HG03159 (cell line): ENCODE results near the gene ARRDC2.
A peak's percentile ranks its signal among the peaks of the same experiment; 100 is the strongest.
"Not testable (repeated sequence)": the region's sequence is repeated elsewhere in the genome, so short reads cannot be mapped to it uniquely, and the experiment has no call there.

Source experiments
- ATAC-seq: cut with Tn5 transposase; IDR thresholded peaks from one replicate; pipeline ENCODE4 v1.9.1; 2021; ENCODE audit warnings: mild to moderate bottlenecking, moderate library complexity; ENCODE audit not compliant: unreplicated experiment

The ARRDC2 gene

DNA sequence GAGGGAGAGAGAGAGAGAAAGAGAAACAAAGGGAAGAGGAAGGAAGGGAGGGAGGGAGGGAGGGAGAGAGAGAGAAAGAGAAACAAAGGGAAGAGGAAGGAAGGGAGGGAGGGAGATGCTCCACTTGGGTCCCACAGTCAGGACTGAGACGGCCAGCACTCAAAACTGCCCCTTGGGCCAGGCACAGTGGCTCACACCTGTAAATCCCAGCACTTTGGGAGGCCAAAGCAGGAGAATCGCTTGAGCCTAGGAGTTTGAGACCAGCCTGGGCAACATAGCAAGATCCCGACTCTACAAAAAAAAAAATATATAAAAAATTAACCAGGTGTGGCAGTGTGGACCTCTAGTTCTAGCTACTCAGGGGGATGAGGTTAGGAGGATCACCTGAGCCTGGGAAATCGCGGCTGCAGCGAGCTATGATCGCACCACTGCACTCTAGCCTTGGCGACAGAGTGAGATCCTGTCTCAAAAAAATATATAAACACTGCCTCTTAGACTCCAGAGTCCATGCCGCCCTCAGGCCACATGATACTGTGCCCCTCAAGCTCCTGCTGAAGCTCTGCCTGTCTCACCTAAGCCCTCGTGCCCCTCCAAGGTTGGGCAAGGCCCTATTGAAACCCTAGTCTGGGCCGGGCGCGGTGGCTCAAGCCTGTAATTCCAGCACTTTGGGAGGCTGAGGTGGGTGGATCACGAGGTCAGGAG lies 8.4 kb downstream of the ARRDC2 start:
- ATAC-seq = no peak

- ATAC-seq = no peak
These were observed 9.5 kb downstream of the ARRDC2 start for GRCh38 chr19:18017275-18018083.

DNA sequence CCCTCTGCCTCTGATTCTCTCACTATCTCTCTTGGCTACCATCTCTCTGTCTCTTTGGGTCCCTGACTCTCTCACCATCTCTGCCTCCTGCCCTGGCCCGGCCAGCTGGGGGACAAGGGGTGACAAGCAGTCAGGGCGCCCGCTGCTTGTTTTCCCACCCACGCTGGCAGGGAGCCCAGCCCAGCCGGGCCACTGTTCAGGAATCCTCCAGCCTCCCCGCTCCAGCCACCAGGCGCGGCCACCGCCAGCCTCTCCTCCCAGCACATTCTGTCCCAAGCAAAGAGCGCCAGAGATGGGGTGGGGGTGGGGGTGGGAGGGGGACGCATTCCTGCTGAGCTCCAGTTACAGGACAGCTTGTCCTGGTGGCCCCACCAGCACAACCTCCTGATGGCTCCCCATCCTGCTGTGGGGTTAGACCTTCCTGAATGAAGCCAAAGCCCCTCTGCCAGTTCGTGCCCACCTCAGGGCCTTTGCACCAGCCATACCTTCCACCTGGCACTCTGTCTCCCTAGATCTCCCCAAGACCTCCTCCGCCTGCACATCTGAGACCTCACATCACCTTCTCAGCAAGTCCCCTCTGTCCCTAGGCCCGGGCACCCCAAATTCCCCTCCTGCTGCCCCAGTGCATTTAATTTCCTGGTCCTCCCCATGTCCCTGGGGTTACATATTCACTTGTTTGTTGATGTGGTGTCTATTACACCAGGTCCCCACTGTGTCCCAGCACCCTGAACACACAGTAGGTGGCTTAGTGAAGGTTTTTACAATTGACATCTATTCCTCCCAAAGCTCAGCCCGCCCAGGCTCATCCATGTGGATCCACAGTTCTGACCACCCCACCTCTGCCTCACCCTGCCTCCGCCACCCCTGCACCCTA lies 12.5 kb downstream of the ARRDC2 start:
- ATAC-seq = no peak

GRCh38 chr19:18021121-18021755 lies 13.3 kb downstream of the ARRDC2 start:
- no peak for ATAC-seq

GRCh38 chr19:18023622-18024251 lies 15.8 kb downstream of the ARRDC2 start:
- no peak for ATAC-seq

GRCh38 chr19:18027151-18027550 lies 19.2 kb downstream of the ARRDC2 start:
- no peak for ATAC-seq

DNA sequence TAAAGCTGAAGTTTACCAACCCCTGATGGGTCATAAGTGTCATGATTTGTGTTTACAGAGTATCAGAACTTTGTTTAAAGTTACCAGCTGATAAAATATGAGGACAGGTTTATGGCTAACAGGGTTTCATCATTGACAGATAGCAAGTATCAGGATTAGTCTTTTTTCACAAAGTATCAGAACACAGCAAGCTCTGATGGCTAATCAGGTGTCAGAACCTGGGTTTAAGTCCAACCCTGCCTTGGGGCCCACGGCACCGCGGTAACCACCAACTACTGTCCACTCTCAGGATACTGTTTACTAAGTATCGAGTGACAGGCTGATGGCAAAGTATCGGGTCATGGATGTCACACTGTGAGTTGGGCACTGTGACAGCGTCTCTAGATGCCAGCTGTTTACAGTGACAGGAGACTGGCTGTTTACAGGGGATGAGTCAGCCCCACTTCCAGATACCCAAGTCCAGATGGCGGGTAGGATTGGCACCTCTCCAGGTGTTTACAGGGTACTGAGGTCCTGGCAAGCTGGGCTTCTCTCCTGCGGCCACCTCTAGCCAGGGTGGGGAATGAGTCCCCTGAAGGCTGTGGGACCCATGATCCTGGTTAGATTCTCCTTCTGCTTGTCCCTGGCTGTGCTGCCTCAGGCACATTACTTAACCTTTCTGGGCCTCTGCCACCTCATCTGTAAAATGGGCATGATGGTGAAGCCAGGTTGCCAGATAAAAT lies 21.8 kb downstream of the ARRDC2 start:
- ATAC-seq = no peak

DNA sequence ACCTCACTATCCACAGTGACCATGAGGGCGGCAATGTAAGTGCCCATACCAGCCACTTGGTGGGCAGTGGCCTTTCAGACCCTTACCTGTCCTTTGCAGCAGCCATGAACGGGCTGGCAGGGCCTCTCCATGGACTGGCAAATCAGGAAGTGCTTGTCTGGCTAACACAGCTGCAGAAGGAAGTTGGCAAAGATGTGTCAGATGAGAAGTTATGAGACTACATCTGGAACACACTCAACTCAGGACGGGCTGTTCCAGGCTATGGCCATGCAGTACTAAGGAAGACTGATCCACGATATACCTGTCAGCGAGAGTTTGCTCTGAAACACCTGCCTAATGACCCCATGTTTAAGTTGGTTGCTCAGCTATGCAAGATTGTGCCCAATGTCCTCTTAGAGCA lies 23.4 kb downstream of the ARRDC2 start:
- ATAC-seq = not testable (repeated sequence)

- ATAC-seq = not testable (repeated sequence)
These were observed 24.1 kb downstream of the ARRDC2 start for GRCh38 chr19:18032102-18032501.

- ATAC-seq = no peak
These were observed 33.1 kb downstream of the ARRDC2 start for GRCh38 chr19:18041054-18041453.

DNA sequence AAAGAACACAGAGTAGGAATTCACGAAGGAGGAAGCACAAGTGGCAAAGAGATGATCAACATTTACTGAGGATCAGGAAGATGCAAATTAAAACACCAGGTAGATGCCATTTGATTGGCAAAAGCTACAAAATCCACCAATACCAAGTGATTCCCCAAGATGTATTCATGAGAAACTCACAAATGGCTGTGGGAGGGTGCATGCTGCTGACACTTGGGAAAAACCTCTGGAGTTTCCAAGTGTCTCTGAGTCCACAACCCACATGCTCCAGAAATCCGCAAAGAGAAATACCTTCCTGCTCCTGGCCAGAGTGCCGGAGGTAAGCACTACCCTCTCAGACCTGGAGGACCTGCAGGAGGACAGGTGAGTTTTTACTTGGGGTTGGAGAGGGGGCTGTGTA lies 35.7 kb downstream of the ARRDC2 start:
- no peak for ATAC-seq

- peak; percentile 84 for ATAC-seq
These were observed 36.9 kb downstream of the ARRDC2 start for GRCh38 chr19:18044825-18045304.

DNA sequence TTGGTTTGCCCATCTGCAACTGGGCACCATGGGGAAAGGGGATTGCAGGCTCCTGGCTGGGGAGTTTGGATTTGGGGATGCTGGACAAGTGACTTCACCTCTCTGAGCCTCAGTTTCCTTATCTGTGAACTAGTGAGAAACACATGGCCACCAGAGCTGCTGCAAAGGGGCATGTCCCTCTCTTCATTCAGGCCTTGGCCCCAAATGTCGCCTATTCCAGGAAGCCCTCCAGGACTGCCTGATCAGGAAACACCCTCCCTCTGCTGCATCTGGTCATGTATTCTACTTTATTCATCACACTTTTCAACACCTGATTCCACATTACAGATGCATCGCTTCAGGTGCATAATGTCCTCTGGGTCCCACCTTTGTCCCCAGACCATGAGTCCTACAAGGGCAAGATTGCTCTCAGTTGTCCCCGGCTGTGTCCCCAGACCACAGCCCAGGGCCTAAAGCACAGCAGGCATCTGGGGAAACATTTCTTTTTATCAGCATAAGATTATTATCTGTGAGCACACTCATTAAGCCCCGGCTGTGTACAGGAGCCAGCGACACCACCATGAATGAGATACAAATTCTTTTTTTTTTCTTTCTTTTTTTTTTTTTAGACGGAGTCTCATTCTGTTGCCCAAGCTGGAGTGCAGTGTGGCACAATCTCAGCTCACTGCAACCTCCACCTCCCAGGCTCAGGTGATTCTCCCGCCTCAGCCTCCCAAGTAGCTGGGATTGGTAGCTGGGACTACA lies 37.5 kb downstream of the ARRDC2 start:
- peak; percentile 6 for ATAC-seq

DNA sequence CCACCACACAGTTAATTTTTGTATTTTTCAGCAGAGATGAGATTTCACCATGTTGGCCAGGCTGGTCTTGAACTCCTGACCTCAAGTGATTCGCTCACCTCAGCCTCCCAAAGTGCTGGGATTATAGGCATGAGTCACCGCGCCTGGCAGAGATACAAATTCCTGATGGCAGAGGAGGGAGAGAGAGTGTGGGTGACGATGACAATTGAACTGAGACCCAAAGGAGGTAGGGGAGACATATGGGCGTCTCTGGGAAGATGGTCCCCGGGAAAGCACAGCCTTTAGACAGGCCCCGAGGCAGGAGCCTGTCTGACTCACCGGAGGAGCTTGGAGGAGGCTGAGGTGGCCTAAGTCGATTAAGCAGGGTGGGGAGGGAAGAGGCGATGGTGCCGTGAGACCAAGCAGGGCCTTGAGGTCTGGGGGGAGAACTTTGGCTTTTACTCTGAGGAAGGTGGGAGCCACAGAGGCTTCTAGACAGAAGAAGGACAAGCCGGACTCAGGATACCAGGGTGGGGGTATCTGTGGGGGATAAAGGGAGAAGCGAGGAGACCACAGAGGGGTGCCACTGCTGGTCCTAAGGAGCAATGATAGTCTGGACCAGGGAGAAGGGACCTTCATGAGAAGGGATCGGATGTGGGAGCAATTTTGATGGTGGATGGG lies 38.2 kb downstream of the ARRDC2 start:
- ATAC-seq = no peak

GRCh38 chr19:18049385-18049784 lies 41.4 kb downstream of the ARRDC2 start:
- no peak for ATAC-seq

- no peak for ATAC-seq
These were observed 43.9 kb downstream of the ARRDC2 start for GRCh38 chr19:18051887-18052286.

DNA sequence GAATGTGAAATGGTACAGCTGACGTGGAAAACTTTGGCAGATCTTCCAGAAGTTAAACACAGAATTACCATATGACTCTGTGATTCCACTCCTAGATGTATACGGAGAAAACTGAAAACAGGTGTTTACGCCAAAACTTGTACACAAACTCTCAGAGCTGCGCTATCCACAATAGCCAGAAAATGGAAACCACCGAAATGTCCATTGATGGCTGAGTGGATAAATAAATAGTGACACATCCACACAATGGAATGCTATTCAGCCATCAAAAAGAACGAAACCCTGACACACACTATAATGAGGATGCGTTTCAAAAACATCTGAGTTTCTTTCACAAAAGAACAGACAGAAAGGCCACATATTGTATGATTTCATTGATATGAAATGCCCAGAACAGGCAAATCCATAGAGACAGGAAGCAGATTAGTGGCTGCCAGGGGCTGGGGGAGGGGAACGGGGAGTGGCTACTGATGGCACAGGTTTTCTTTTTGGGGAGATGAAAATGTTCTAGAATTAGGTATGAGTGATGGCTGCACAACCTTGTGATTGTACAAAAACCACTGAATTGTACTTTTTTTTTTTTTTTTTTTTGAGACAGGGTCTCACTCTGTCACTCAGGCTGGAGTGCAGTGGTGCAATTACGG lies 45.7 kb downstream of the ARRDC2 start:
- ATAC-seq = no peak

DNA sequence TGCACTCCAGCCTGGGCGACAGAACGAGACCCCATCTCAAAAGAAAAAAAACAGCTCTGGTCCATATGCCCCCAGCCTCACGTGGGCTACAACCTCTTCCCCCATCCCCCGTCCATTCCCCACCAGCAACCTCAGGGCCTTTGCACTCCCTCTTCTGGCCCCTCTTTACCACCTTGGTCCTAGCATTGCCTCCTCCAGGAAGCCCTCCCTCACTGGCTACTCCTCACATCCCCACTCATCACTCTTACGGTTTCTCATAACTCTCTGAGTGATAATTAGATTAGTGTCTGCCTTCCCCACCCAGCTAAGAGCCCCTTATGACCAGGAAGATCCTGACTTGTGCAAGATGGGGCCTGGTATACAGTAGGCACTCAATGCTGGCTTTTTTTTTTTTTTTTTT lies 48.0 kb downstream of the ARRDC2 start:
- ATAC-seq = no peak
